ENCODE measurements around the gene TRDN.

DNA sequence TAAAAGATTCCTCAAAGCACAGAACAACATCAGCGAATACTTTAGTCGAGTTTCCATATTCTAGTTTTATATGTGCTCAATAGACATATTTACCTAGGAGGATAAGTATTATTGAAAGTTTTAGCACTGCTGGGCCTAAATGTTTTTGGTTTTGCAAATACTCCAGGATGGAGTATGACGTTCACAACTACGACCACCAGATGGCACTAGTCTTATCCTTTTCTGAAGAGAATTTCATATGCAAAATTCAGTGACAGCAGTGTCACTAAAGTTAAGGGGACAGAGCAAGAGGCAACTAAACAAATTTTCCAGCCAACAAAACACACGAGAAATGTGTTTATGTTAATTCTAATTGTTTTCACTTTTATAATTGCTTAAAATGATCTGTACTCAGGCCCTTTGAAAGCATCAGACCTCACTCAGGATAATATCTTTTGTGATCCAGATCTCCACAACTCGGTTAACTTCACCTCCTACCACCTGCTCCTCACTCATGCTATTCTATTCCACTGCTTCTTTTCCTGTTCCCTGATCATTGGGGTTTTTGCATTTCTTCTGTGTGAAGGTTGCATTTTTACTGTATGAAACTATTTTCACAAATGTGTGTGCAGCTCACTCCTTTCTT is 220.8 kb downstream of the TRDN start:
- TF ChIP-seq CTCF (IDR thresholded peaks at IDR 0.05) (peak in 2 of 3 donors; percentile 49 to 63), POLR2A (IDR thresholded peaks at IDR 0.05) (no peak), POLR2AphosphoS5 (IDR thresholded peaks at IDR 0.05) (no peak)

Data from breast epithelium (tissue), 3 donors.